VCaP (cell line): ENCODE measurements around the gene TPRN.

Source experiments
- H3K27ac ChIP-seq: fragments of 450-650 bp; 2 replicates; pipeline ENCODE4 v1.5.1; 2017
- CTCF ChIP-seq: fragments of 450-650 bp; conservative IDR thresholded peaks from 2 replicates; pipeline ENCODE4 v1.5.1; 2017; ENCODE audit warnings: mild to moderate bottlenecking, moderate library complexity

TPRN gene

GRCh38 chr9:137214620-137215019 lies 14.1 kb upstream of the TPRN start:
- H3K27ac ChIP-seq = no peak overlapping the region
- TF ChIP-seq CTCF = no peak

GRCh38 chr9:137213160-137214060 lies 12.9 kb upstream of the TPRN start:
- no peak overlapping the region for H3K27ac ChIP-seq
- TF ChIP-seq CTCF = peak; percentile 30

GRCh38 chr9:137212520-137212919 lies 12.0 kb upstream of the TPRN start:
- no peak overlapping the region for H3K27ac ChIP-seq
- no peak for TF ChIP-seq CTCF

- no peak overlapping the region for H3K27ac ChIP-seq
- TF ChIP-seq CTCF = no peak
Measured at GRCh38 chr9:137211532-137211931, 11.0 kb upstream of the TPRN start.

- peak overlapping the region; percentile 85; the same call in 1 of the 2 replicates for H3K27ac ChIP-seq
Measured at GRCh38 chr9:137206602-137207001, 6.1 kb upstream of the TPRN start.

GRCh38 chr9:137205126-137206069 lies 4.9 kb upstream of the TPRN start, which contains the start of the genes NDOR1 and TMEM203:
NDOR1 (plus strand) TSS chr9:137205700; CDS start chr9:137205778, 78 bp downstream.
TMEM203 (minus strand) TSS chr9:137205648; CDS start chr9:137205414, 234 bp downstream.
- peak within 1 kb of the TSS; percentile 85 for H3K27ac ChIP-seq
- no peak for TF ChIP-seq CTCF

More at GRCh38 chr9:137206602-137207001, 6.1 kb upstream of the TPRN start:
- TF ChIP-seq CTCF = no peak

GRCh38 chr9:137204731-137205125 lies 4.2 kb upstream of the TPRN start:
- no peak for TF ChIP-seq CTCF
- peak overlapping the region; percentile 85 for H3K27ac ChIP-seq
